Liver (tissue), 9 donors: Measurements from ENCODE around the gene PTK7. TPM values are rescaled to one million over a fixed set of nuclear protein-coding genes. Genes with fewer than 3 reads are reported as not detected.
A peak's percentile ranks its signal among the peaks of the same experiment; 100 is the strongest.

Experiments used
- DNase-seq: peaks from one replicate; pipeline ENCODE4 v3.0.0-alpha.2; 2017; ENCODE audit warnings: low spot score
- H3K27ac ChIP-seq, 2 donors: one replicate each; pipeline ENCODE4 v1.7.0; 2013; ENCODE audit warnings: inconsistent platforms in 2 of 2, low read length in 2 of 2, control low read depth in 1 of 2, low read depth in 1 of 2, mild to moderate bottlenecking in 1 of 2
- H3K27me3 ChIP-seq, 4 donors: one replicate each; pipeline versions ENCODE4 v1.6.1 to v1.7.0; 2013; ENCODE audit warnings: low read length in 3 of 4, inconsistent platforms in 1 of 4, mild to moderate bottlenecking in 1 of 4, moderate library complexity in 1 of 4; ENCODE audit not compliant: control insufficient read depth in 4 of 4, insufficient read depth in 4 of 4
- H3K36me3 ChIP-seq, 4 donors: one replicate each; pipeline versions ENCODE4 v1.6.1 to v1.7.0; 2013; ENCODE audit warnings: low read length in 3 of 4, mild to moderate bottlenecking in 3 of 4, low read depth in 1 of 4, moderate library complexity in 1 of 4; ENCODE audit not compliant: control insufficient read depth in 4 of 4, insufficient read depth in 3 of 4
- H3K4me1 ChIP-seq, 4 donors: one replicate each; pipeline versions ENCODE4 v1.6.1 to v1.7.0; 2013; ENCODE audit warnings: low read length in 3 of 4, mild to moderate bottlenecking in 3 of 4, moderate library complexity in 1 of 4; ENCODE audit not compliant: control insufficient read depth in 4 of 4, insufficient read depth in 4 of 4
- H3K4me3 ChIP-seq, 3 donors: one replicate each; pipeline versions ENCODE4 v1.6.1 to v1.7.0; 2013; ENCODE audit warnings: low read length in 3 of 3, control low read depth in 1 of 3, low read depth in 1 of 3, mild to moderate bottlenecking in 1 of 3
- H3K9ac ChIP-seq, 2 donors: one replicate each; pipeline ENCODE4 v1.7.0; 2013; ENCODE audit warnings: low read length in 2 of 2, mild to moderate bottlenecking in 2 of 2, moderate library complexity in 2 of 2, control low read depth in 1 of 2, low read depth in 1 of 2
- H3K9me3 ChIP-seq, 4 donors: one replicate each; pipeline versions ENCODE4 v1.6.1 to v1.7.0; 2013; ENCODE audit warnings: low read length in 3 of 4; ENCODE audit not compliant: control insufficient read depth in 4 of 4
- EGR1 ChIP-seq, 2 donors: IDR thresholded peaks; 2 replicates each; pipeline ENCODE4 v1.6.1; 2016 to 2018; ENCODE audit warnings: antibody characterized with exemption in 2 of 2, low read depth in 2 of 2
- FOXA1 ChIP-seq: IDR thresholded peaks from 2 replicates; pipeline ENCODE4 v1.6.1; 2016; ENCODE audit warnings: antibody characterized with exemption
- FOXA2 ChIP-seq: IDR thresholded peaks from 2 replicates; pipeline ENCODE4 v1.6.1; 2016; ENCODE audit warnings: antibody characterized with exemption
- GABPA ChIP-seq, 2 donors: IDR thresholded peaks in 1 of 2; conservative IDR thresholded peaks in 1 of 2; 2 replicates each; pipeline ENCODE4 v1.6.1; 2016; ENCODE audit warnings: antibody characterized with exemption in 2 of 2, mild to moderate bottlenecking in 1 of 2, moderate library complexity in 1 of 2
- HNF4A ChIP-seq, 2 donors: conservative IDR thresholded peaks; 2 replicates each; pipeline ENCODE4 v1.6.1; 2016; ENCODE audit warnings: antibody characterized with exemption in 2 of 2, mild to moderate bottlenecking in 2 of 2
- HNF4G ChIP-seq: IDR thresholded peaks from 2 replicates; pipeline ENCODE4 v1.6.1; 2016; ENCODE audit warnings: antibody characterized with exemption
- JUND ChIP-seq, 2 donors: IDR thresholded peaks; 2 replicates each; pipeline ENCODE4 v1.6.1; 2016; ENCODE audit warnings: antibody characterized with exemption in 2 of 2
- NR2F2 ChIP-seq: IDR thresholded peaks from 2 replicates; pipeline ENCODE4 v1.6.1; 2016; ENCODE audit warnings: antibody characterized with exemption
- RAD21 ChIP-seq, 2 donors: IDR thresholded peaks; 2 replicates each; pipeline ENCODE4 v1.6.1; 2016; ENCODE audit warnings: antibody characterized with exemption in 2 of 2, mild to moderate bottlenecking in 2 of 2
- RXRA ChIP-seq, 2 donors: IDR thresholded peaks; 2 replicates each; pipeline ENCODE4 v1.6.1; 2017 to 2018; ENCODE audit warnings: antibody characterized with exemption in 2 of 2, mild to moderate bottlenecking in 1 of 2
- SP1 ChIP-seq: IDR thresholded peaks from 2 replicates; pipeline ENCODE4 v1.6.1; 2018; ENCODE audit warnings: antibody characterized with exemption, mild to moderate bottlenecking
- TAF1 ChIP-seq: conservative IDR thresholded peaks from 2 replicates; pipeline ENCODE4 v1.6.1; 2016; ENCODE audit warnings: antibody characterized with exemption, mild to moderate bottlenecking
- YY1 ChIP-seq: IDR thresholded peaks from 2 replicates; pipeline ENCODE4 v1.6.1; 2016; ENCODE audit warnings: antibody characterized with exemption, mild to moderate bottlenecking
- WGBS: extraction: QIAGEN DNeasy Blood & Tissue Kit; methylation state at CpG from one replicate; pipeline ENCODE4 v1.1.7; 2013; 5-methylcytosine and 5-hydroxymethylcytosine counted together
- polyA plus RNA-seq, 2 donors: library from polyadenylated mRNA; stranded (reverse) in 1 of 2; unstranded in 1 of 2; fragments of 200-250 nt in 1 of 2; fragments of >200 nt in 1 of 2; fragmentation: Nextera tagmentation in 1 of 2; extraction: Ambion mirVana in 1 of 2; gene quantifications; one replicate each; pipeline versions ENCODE4 v1.2.1 to v1.2.3, GENCODE V29; 2013 to 2015
- total RNA-seq, 2 donors: library from RNA; depleted of rRNA; stranded (reverse); fragments of >200 nt; gene quantifications; one replicate each; pipeline ENCODE4 v1.2.3, GENCODE V29; 2014
- TF ChIP-seq, protein P1 (sequence below): fragments of 150-350 bp; IDR thresholded peaks from 2 replicates; pipeline ENCODE4 v1.5.1; 2017; ENCODE audit warnings: improper control_type of control experiment, low read depth, low read length; ENCODE audit not compliant: missing input control
- TF ChIP-seq, protein P2 (sequence below): IDR thresholded peaks from 2 replicates; pipeline ENCODE4 v1.6.1; 2016; ENCODE audit warnings: antibody characterized with exemption, mild to moderate bottlenecking
- TF ChIP-seq, protein P3 (sequence below): IDR thresholded peaks from 2 replicates; pipeline ENCODE4 v1.6.1; 2016; ENCODE audit warnings: antibody characterized with exemption
- TF ChIP-seq, protein P4 (sequence below): IDR thresholded peaks from 2 replicates; pipeline ENCODE4 v1.6.1; 2016; ENCODE audit warnings: antibody characterized with exemption
- TF ChIP-seq, protein P5 (sequence below): IDR thresholded peaks from 2 replicates; pipeline ENCODE4 v1.6.1; 2016; ENCODE audit warnings: antibody characterized with exemption
- donor health status: healthy.
- donor health status: healthy.
- donor health status: healthy.
- donor health status: healthy.
- donor health status: healthy.

Gene PTK7
- total and polyA plus RNA-seq, 4 donors: 0.67 to 10.5 (median 1.3) TPM

DNA sequence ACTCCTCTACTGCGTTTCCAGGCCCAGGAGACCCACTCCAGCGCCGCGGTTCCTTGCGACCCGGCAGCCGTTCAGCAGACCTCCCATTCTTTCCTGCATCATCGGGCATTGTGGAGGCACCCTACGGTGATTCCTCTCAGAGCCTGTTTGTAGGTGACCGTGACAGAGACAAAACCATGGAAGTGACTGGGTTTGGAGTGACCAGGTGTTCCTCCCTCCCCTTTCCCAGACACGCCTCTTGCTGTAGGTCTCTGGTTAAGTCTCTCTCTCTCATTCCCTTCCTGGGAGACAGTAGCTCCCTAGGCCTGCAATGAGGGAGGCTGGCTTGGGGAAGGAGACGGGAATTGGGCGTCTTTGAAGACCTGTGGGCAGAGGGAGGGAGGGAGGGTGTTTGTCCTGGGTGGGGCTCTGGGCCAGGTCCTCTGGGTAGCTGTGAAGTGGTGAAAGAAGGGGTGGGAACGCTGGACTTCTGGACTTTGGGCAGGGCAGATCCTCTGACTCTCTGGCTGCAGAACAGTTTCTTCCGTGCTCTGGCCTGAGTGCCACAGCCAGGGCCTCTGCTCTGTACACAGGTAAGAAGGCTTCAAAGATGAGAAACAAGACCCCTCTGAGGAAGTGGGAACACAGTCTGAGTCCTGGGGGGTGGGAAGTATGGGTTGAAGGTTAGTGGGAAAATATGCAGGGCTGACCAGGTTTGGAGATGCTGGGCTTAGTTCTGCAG is 15.9 kb upstream of the PTK7 start:
- H3K36me3 ChIP-seq: peaks cover 3 to 25% (median 16%) of the 10 kb centered on the region in 4 donors
- peak overlapping the region; percentile 76 to 92 for H3K9ac ChIP-seq
- 4% methylated on average over 15 of the region's 15 CpGs for WGBS
- DNase-seq: peak; percentile 68
- H3K27me3 ChIP-seq: no peaks in the 10 kb centered on the region
- peak overlapping the region; percentile 56 to 83 (median 68) for H3K4me3 ChIP-seq
- H3K4me1 ChIP-seq: peaks cover 0 to 42% (median 31%) of the 10 kb centered on the region in 4 donors
- H3K27ac ChIP-seq: peak overlapping the region; percentile 83 to 88
- TF ChIP-seq JUND (IDR thresholded peaks at IDR 0.05): peak; percentile 37 to 65
- TF ChIP-seq, protein P1, sequence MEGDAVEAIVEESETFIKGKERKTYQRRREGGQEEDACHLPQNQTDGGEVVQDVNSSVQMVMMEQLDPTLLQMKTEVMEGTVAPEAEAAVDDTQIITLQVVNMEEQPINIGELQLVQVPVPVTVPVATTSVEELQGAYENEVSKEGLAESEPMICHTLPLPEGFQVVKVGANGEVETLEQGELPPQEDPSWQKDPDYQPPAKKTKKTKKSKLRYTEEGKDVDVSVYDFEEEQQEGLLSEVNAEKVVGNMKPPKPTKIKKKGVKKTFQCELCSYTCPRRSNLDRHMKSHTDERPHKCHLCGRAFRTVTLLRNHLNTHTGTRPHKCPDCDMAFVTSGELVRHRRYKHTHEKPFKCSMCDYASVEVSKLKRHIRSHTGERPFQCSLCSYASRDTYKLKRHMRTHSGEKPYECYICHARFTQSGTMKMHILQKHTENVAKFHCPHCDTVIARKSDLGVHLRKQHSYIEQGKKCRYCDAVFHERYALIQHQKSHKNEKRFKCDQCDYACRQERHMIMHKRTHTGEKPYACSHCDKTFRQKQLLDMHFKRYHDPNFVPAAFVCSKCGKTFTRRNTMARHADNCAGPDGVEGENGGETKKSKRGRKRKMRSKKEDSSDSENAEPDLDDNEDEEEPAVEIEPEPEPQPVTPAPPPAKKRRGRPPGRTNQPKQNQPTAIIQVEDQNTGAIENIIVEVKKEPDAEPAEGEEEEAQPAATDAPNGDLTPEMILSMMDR: no peak
- TF ChIP-seq, protein P2, sequence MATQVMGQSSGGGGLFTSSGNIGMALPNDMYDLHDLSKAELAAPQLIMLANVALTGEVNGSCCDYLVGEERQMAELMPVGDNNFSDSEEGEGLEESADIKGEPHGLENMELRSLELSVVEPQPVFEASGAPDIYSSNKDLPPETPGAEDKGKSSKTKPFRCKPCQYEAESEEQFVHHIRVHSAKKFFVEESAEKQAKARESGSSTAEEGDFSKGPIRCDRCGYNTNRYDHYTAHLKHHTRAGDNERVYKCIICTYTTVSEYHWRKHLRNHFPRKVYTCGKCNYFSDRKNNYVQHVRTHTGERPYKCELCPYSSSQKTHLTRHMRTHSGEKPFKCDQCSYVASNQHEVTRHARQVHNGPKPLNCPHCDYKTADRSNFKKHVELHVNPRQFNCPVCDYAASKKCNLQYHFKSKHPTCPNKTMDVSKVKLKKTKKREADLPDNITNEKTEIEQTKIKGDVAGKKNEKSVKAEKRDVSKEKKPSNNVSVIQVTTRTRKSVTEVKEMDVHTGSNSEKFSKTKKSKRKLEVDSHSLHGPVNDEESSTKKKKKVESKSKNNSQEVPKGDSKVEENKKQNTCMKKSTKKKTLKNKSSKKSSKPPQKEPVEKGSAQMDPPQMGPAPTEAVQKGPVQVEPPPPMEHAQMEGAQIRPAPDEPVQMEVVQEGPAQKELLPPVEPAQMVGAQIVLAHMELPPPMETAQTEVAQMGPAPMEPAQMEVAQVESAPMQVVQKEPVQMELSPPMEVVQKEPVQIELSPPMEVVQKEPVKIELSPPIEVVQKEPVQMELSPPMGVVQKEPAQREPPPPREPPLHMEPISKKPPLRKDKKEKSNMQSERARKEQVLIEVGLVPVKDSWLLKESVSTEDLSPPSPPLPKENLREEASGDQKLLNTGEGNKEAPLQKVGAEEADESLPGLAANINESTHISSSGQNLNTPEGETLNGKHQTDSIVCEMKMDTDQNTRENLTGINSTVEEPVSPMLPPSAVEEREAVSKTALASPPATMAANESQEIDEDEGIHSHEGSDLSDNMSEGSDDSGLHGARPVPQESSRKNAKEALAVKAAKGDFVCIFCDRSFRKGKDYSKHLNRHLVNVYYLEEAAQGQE: peak; percentile 58
- TF ChIP-seq GABPA (IDR thresholded peaks at IDR 0.05 in 1 of 2, conservative IDR thresholded peaks at IDR 0.05 in 1 of 2): peak in 1 of 2 donors; percentile 43
- TF ChIP-seq SP1: peak; percentile 79
- TF ChIP-seq, protein P3, sequence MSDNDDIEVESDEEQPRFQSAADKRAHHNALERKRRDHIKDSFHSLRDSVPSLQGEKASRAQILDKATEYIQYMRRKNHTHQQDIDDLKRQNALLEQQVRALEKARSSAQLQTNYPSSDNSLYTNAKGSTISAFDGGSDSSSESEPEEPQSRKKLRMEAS: peak; percentile 81
- no peak for TF ChIP-seq YY1
- TF ChIP-seq, protein P4, sequence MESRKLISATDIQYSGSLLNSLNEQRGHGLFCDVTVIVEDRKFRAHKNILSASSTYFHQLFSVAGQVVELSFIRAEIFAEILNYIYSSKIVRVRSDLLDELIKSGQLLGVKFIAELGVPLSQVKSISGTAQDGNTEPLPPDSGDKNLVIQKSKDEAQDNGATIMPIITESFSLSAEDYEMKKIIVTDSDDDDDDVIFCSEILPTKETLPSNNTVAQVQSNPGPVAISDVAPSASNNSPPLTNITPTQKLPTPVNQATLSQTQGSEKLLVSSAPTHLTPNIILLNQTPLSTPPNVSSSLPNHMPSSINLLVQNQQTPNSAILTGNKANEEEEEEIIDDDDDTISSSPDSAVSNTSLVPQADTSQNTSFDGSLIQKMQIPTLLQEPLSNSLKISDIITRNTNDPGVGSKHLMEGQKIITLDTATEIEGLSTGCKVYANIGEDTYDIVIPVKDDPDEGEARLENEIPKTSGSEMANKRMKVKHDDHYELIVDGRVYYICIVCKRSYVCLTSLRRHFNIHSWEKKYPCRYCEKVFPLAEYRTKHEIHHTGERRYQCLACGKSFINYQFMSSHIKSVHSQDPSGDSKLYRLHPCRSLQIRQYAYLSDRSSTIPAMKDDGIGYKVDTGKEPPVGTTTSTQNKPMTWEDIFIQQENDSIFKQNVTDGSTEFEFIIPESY: no peak
- peak; percentile 51 for TF ChIP-seq FOXA1
- peak; percentile 54 to 76 for TF ChIP-seq RXRA (IDR thresholded peaks at IDR 0.05)
- TF ChIP-seq NR2F2: no peak
- TF ChIP-seq EGR1 (IDR thresholded peaks at IDR 0.05; ENCODE audit: low read depth in 2 of 2): peak in 1 of 2 donors; percentile 29
- peak; percentile 92 for TF ChIP-seq HNF4G
- peak; percentile 63 for TF ChIP-seq FOXA2
- peak in 1 of 2 donors; percentile 26 for TF ChIP-seq RAD21 (IDR thresholded peaks at IDR 0.05)
- TF ChIP-seq TAF1: peak; percentile 77
- TF ChIP-seq HNF4A (conservative IDR thresholded peaks at IDR 0.05): peak; percentile 95
- TF ChIP-seq, protein P5, sequence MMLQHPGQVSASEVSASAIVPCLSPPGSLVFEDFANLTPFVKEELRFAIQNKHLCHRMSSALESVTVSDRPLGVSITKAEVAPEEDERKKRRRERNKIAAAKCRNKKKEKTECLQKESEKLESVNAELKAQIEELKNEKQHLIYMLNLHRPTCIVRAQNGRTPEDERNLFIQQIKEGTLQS: no peak
- no peaks in the 10 kb centered on the region for H3K9me3 ChIP-seq
